OCI-LY3 (cell line): ENCODE data around the gene CAPZA2.

Experiments used
- EZH2phosphoT487 ChIP-seq: fragments of 200-600 bp; shearing (Covaris generic); IDR thresholded peaks from 2 replicates; pipeline ENCODE4 v1.6.1; 2018; ENCODE audit warnings: antibody characterized with exemption, mixed run types, low read depth
- TF ChIP-seq, protein P1 (sequence below): fragments of 200-600, 300-600 bp; sonication (generic); IDR thresholded peaks from 2 replicates; pipeline ENCODE4 v1.5.1; 2014; ENCODE audit warnings: antibody characterized with exemption, low read length, low read depth

DNA sequence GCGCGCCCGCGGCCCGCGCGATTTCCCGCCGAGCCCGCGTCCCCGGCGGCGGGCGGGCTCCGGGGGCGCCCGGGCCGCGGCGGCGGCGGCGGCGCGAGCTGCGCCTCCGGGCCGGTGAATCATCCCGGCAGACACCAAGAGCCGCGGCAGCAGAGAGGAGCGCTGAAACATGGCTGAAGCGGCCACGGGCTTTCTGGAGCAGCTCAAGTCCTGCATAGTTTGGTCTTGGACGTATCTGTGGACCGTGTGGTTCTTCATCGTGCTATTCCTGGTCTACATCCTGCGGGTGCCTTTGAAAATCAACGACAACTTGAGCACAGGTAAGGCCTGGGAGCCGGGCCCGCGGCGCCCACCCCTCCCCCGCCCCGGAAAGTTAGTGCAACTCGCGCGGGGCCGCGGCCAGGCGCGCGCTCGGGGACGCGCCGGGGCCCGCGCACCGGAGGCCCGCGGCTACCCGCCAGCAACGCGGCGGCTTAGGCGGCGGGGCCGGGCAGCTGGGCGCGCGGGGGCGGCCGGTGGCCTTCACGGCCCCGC, 91.1 kb downstream of the CAPZA2 start, which contains the start of gene ST7:
- TF ChIP-seq, protein P1, sequence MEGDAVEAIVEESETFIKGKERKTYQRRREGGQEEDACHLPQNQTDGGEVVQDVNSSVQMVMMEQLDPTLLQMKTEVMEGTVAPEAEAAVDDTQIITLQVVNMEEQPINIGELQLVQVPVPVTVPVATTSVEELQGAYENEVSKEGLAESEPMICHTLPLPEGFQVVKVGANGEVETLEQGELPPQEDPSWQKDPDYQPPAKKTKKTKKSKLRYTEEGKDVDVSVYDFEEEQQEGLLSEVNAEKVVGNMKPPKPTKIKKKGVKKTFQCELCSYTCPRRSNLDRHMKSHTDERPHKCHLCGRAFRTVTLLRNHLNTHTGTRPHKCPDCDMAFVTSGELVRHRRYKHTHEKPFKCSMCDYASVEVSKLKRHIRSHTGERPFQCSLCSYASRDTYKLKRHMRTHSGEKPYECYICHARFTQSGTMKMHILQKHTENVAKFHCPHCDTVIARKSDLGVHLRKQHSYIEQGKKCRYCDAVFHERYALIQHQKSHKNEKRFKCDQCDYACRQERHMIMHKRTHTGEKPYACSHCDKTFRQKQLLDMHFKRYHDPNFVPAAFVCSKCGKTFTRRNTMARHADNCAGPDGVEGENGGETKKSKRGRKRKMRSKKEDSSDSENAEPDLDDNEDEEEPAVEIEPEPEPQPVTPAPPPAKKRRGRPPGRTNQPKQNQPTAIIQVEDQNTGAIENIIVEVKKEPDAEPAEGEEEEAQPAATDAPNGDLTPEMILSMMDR, result no peak
- no peak for TF ChIP-seq EZH2phosphoT487
